ENCODE measurements around the gene KCNK18. TPM values are rescaled to one million over a fixed set of nuclear protein-coding genes. Genes with fewer than 3 reads are reported as not detected.
A peak's percentile ranks its signal among the peaks of the same experiment; 100 is the strongest.

KCNK18 gene
- polyA plus RNA-seq, 2 of the 4 experiments (the other 2 are of a cell fraction) = not detected

GRCh38 chr10:117237401-117237991, 40.2 kb downstream of the KCNK18 start:
- H3K9me3 ChIP-seq = no peaks in the 10 kb centered on the region
- TF ChIP-seq HOXB13 (CRISPR knock-in tag; IDR thresholded peaks at IDR 0.05; ENCODE audit: low read depth) = no peak
- no peak for TF ChIP-seq NR3C1 (IDR thresholded peaks at IDR 0.05)
- no peak for TF ChIP-seq PHF8 (IDR thresholded peaks at IDR 0.05; ENCODE audit: borderline replicate concordance, low read depth)
- no peak for TF ChIP-seq RAD21 (conservative IDR thresholded peaks at IDR 0.05 in 1 of 2, IDR thresholded peaks at IDR 0.05 in 1 of 2)
- no peak for TF ChIP-seq ZC3H11A (IDR thresholded peaks at IDR 0.05)
- no peak for TF ChIP-seq ZSCAN20 (CRISPR knock-in tag; IDR thresholded peaks at IDR 0.05)
- no peak for TF ChIP-seq MAFK (IDR thresholded peaks at IDR 0.05; ENCODE audit: partially characterized antibody)
- no peak for TF ChIP-seq MAX (IDR thresholded peaks at IDR 0.05)
- TF ChIP-seq MYC (IDR thresholded peaks at IDR 0.05; ENCODE audit: borderline replicate concordance, low read length) = no peak
- TF ChIP-seq BHLHE40 (IDR thresholded peaks at IDR 0.05; ENCODE audit: low read depth, low read length) = no peak
- H3K4me1 ChIP-seq = 0 out of 3 replicates have a peak, but pooled peaks cover 3% of the 10 kb centered on the region
- CTCF ChIA-PET = no interaction called here
- no peak overlapping the region for H3K4me2 ChIP-seq
- POLR2A ChIA-PET = no interaction called here
- no peak overlapping the region for H3K27ac ChIP-seq
- WGBS (ENCODE audit: missing lambda C conversion rate) = 60% methylated on average over 5 of the region's 5 CpGs
- H3K4me3 ChIP-seq = no peak overlapping the region
- FAIRE-seq (no peak), DNase-seq (ENCODE audit: low read depth in 1 of 2, low spot score in 1 of 2) (no peak), ATAC-seq (no peak)

- CTCF ChIA-PET = interaction anchor here (2.4 kb wide), 1 partner anchor 22 kb away, joined by 15 read pairs; no protein-coding TSS in a partner anchor
These were observed 41.8 kb downstream of the KCNK18 start for GRCh38 chr10:117239051-117239450.

GRCh38 chr10:117239721-117240620, 42.7 kb downstream of the KCNK18 start:
- Histone ChIP-seq H3K4me3 (no peak overlapping the region), H3K4me2 (no peak overlapping the region), H3K27ac (no peak overlapping the region), H3K4me1 (0 out of 3 replicates have a peak, but pooled peaks cover 3% of the 10 kb centered on the region), H3K9me3 (no peaks in the 10 kb centered on the region)
- POLR2A ChIA-PET = no interaction called here
- TF ChIP-seq RCOR1 (IDR thresholded peaks at IDR 0.05; ENCODE audit: low read depth, low read length) (no peak), HOXA7 (CRISPR knock-in tag; IDR thresholded peaks at IDR 0.05) (no peak), ZC3H11A (IDR thresholded peaks at IDR 0.05) (no peak), NR3C1 (IDR thresholded peaks at IDR 0.05) (no peak), ZNF302 (CRISPR knock-in tag; IDR thresholded peaks at IDR 0.05) (no peak)
- TF ChIP-seq, protein P1, sequence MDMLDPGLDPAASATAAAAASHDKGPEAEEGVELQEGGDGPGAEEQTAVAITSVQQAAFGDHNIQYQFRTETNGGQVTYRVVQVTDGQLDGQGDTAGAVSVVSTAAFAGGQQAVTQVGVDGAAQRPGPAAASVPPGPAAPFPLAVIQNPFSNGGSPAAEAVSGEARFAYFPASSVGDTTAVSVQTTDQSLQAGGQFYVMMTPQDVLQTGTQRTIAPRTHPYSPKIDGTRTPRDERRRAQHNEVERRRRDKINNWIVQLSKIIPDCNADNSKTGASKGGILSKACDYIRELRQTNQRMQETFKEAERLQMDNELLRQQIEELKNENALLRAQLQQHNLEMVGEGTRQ (IDR thresholded peaks at IDR 0.05) = no peak
- CTCF ChIA-PET = interaction anchor here (1.2 to 2.4 kb wide), 3 partner anchors 12 to 80 kb away, joined by 4 to 15 read pairs (median 5); no protein-coding TSS in a partner anchor
- FAIRE-seq = no peak
- peak in 1 of 2 experiments; percentile 24; a peak in 2 of 6 replicates for ATAC-seq
- 75% methylated on average over 11 of the region's 15 CpGs for WGBS (ENCODE audit: missing lambda C conversion rate)
- no peak for DNase-seq (ENCODE audit: low read depth in 1 of 2, low spot score in 1 of 2)

More at GRCh38 chr10:117239051-117239450, 41.8 kb downstream of the KCNK18 start:
- H3K27ac ChIP-seq = no peak overlapping the region
- H3K4me1 ChIP-seq = 0 out of 3 replicates have a peak, but pooled peaks cover 3% of the 10 kb centered on the region
- 94% methylated on average over 8 of the region's 8 CpGs for WGBS (ENCODE audit: missing lambda C conversion rate)
- TF ChIP-seq HOXA7 (CRISPR knock-in tag; IDR thresholded peaks at IDR 0.05) (no peak), FOSL2 (IDR thresholded peaks at IDR 0.05) (no peak), FOSL2 (CRISPR knock-in tag; IDR thresholded peaks at IDR 0.05) (no peak), MAZ (IDR thresholded peaks at IDR 0.05; ENCODE audit: borderline replicate concordance, low read depth, low read length) (no peak), EHF (CRISPR knock-in tag; IDR thresholded peaks at IDR 0.05) (no peak), RARB (CRISPR knock-in tag; IDR thresholded peaks at IDR 0.05) (no peak)
- no peak overlapping the region for H3K4me2 ChIP-seq
- no peak overlapping the region for H3K4me3 ChIP-seq
- ATAC-seq (no peak), FAIRE-seq (no peak), DNase-seq (ENCODE audit: low read depth in 1 of 2, low spot score in 1 of 2) (no peak)
- POLR2A ChIA-PET = no interaction called here
- H3K9me3 ChIP-seq = no peaks in the 10 kb centered on the region

All from A549 (cell line).